CD4-positive, alpha-beta T cell treated with Interferon alpha-2 for 1 hour (primary cell): Measurements from ENCODE around the gene CPVL.

Experiments
- DNase-seq, 2 donors: peaks; one replicate each; pipeline ENCODE4 v3.0.0-alpha.2; 2020 to 2022

CPVL gene

DNA sequence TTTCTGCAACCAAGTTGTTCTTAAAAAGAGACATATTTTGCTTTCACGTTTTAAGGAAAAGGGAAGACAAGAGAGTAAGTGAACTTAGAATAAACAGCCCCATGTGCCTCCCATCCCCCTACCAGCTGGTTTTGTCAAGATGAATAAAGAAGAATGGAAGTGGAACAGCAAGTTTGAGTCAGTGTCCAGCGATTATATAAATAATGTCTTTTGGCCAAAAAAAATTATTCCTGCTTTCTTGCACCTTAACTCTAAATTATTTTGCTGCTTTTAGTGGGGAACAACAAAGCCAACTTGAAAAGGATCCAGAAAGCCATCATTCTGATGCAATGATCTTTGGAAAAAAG is 105.8 kb downstream of the CPVL start:
- DNase-seq: no peak

DNA sequence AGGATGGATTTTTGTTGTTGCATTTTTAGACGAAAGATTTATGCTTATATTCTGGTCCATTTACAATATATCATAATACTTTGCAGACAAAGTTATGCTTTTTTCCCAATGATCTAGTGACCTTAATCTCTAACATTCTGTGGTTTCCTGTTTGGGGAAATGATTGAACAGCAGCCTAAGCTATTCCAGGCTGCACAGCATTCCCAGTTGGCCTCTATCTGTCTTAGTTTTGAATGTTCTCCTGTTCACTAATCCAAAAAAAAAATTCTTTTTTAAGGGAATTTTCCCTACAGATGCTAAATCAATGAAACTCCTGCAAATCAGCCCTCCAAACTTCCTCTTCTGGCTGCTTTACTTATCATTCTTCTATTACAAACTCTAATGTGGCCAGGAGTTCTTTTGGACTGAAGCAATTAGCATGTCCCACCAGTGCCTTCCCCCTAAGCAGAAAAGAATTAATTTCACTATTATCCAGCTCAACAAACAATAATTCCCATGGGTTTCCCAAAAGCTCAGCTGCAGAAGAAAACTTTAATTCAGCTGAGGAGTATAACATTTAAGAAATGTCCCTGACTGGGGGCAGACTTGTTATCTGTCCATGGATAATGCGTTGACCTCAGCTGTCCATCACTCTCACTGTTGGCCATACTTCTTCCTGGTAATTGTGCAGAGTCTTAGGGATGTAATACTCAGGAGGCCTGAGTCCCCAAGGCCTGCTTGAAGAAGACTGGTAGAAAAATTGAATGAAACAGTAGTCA is 106.3 kb downstream of the CPVL start:
- no peak for DNase-seq

DNA sequence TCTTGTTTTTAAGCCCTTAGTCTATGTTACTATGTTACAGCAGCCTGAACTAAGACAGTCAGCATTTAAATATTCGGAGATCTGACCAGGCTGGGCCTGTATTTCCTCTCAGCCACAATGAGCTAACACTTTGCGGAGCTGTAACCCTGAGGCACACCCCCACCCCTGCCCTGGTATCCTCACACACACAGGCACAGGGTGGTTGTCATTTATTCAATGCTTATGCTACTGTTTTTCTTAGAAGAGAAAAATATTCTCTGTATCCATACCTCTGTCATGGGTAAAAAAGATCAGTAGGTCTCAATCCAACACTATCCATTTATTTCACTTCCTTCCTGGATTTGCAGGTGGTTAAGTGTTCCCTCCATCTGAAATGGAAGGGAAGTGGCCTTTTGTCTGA is 107.9 kb downstream of the CPVL start:
- peak in 1 of 2 donors; percentile 3 for DNase-seq

DNA sequence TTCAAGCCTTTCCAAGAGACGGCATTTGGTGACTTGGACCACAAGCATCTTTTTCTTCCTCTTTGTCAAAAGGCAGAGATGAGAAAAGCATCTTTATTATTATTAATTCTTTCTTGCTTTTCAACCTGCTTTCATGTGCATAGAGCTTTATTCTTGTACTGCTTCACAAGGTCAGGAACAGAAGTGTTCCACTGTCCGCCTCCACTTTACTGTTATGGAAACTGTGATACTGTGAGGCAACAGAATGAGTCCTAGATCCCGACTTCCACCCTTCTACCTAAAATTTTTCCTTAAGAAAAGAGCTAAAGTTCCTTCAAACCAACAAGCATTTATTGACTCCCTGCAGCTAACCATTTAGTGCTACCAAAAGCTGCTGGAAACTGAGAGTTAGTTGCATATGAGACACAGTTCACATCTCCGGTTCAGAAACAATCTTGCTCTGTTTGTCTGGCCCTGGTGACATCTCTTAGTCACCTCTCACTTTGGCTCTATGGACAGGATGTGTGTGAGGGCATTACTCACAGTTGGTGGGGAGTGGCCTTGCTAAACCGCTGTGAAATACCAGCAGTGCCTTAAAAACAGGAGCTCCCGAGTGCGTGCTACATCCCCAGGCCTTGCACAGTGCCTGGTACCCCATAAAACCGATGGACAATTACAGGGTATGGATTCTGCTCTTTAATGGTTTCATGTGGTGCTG is 111.1 kb downstream of the CPVL start:
- peak in 1 of 2 donors; percentile 20 for DNase-seq

DNA sequence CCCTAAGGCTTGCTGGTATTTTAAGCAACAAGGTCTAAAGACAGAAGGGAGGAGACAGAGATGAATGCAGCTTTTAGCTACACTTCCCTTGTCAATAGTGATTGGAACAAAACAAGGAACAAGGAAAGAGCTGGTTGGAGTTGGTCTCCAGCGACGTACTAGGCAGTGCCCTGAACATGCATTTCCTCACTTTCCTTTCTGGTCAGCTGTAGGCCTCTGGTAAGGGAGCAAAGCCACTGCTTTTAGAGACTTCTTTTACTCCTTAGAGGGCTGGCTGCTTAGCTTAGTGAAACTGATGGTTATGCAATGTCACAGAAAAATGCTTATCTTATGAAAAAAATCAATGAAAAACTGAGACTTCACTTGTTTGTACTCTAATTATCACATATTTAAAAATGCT is 112.8 kb downstream of the CPVL start:
- DNase-seq: no peak

DNA sequence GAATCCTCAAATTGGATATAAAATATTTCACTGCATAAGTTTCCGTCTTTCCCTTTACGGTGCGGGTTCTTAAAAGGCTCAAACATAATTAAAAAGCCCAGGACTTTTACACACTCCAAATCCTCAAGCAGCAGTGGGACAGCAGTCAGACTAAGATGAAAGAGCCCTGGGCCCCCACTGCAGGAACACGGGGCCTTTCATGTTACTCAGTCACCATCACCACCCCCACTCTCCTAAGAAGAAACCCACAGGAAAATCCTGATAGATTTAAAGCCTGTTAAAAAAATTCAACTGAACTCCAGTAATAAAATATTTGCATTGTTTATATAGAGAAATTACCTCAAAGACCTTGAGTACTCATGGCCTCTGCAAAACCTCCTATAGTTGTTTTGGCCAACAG is 114.2 kb downstream of the CPVL start:
- no peak for DNase-seq

DNA sequence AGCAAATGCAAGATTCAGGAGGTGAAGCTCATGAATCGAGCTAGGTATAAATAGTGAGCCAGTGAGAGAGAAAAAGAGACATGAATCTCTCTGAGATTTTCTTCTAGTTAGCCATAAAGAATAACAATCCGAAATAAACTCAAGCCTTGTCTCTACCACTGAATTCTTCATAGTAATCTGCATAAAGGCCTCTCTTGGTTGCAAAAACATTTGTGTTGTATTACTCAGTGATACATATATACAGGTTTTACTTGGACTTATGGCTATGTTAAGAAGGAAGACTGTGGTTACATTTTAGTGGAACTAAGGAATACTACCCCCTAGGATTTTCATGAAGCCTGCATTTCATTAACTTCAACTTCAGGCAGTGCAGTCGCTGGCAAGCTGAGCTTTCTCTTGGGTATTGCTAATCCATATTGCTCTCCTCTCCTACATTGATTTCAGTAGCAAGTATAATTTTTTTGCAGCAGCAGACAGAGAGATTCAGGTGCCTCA is 115.5 kb downstream of the CPVL start:
- no peak for DNase-seq

DNA sequence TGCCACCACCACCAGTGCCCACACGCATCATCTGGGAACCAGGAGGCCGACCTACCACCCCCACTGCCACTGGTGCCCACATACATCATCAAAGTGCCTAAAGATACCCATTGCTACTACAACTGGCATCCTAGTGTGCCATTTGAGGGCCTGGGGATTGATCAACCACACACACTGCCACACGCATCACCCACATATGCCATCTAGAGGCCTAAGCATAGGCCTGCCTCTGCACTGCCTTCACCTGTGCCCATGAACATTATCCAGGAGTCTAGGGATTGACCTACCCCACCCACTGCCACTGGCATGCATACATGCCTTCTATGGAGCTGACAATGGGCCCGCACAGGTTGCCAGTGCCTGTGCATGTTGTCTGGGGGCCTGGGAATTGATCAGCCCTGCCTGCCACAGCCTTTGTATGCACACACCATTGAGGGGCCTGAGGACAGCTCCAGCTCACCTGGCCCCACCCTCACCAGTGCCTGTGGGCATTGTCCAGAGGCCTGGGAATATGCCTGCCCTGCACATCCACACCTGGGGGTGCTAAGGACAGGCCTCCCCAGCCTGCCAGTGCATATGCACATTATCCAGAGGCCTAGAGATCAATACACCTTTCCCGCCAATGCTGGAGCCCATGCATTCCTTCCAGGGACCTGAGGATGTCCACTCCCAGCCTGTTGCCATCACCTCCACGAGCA is 123.9 kb downstream of the CPVL start:
- DNase-seq: no peak

DNA sequence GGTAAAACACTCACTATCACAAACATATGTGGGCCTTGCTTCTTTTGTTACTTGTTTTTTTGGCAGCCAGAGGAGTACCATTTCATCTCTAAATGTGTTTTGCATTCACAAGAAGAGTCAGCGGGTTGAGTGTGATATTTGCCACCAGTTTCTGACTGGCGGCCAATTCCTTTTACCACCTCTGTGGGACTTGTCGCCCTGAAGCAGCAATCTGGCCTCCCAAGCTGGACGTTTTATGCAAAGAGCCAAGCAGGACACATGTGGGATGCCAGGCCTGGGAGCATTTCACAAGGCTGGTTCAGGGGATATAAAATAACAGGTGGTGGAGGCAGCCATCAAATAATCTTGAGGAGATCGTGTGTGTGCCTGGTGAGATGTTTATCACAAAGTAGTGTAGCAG is 126.4 kb downstream of the CPVL start:
- no peak for DNase-seq

DNA sequence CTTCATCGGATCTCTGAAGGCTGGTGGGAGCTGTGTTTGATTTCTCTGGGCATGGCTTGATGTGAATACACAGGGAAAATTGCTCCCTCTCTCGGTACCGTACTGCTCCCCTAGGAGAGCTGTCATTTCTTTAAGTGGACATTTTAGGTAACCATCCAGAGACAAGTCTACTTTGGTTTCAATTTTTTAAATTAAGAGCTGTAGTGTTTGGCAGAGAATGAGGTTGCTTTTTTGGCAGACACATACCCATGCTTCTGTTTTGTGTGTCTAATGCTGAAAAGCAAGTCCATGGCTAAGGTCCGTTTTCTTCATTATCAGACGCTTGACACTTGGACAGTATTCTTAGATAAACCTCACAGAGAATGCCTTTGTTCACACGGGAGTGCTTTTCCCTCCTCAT is 127.0 kb downstream of the CPVL start:
- no peak for DNase-seq

DNA sequence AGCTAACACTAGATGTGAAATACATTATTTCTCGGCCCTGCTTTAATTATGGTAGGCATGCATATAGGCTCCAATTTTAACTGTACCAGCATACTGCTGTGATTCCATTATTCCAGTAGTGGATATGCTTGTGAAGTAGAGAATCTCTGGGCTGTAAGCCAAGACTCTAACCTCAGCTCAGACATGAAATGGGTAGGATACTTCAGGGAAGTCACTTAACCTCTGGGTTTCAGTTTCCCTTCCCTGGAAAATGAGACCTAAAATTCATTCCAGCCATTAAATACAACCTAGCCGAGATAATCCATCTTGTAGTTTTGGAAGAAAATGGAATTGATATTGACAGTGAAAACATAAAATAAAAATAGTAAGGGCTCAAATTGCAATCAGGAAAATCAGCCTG is 128.6 kb downstream of the CPVL start:
- no peak for DNase-seq

DNA sequence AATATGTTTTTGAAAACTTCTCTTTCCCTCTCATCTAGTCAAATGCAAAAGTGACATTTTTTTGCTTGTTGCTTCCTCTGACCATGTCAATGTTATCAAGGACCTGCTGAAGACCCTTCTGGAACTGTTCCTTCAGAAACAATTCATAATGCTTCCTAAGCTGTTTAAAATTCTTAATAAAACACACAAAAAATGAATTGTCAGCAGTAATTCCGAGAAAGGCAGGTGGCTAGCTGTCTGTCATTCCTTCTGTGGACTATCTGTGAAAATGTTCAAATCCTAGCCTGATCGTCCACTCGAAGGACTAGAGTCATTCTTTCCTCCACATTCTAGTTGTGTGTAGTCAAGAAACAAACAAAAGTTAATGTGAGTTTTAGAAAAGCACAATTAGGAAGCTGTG is 131.6 kb downstream of the CPVL start:
- no peak for DNase-seq

DNA sequence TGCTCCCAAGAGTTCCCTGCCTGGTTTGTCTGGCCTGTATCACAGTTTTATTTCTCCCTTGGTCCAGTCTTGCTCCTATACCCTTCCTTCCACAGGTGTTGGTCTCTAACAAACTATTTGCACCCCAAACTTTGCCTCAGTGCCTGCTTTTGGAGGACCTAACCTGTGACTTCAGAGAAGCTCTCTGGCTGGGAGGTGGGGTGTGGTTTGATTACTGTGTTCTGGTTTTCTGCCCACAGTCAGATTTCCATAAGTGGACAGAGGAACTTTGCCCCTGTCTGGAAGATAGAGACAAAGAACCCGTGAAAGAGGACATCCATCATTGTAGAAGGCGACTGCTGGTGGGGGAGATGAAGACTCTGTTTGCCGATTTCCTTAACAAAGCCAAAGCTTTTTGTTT is 132.4 kb downstream of the CPVL start:
- DNase-seq: no peak

DNA sequence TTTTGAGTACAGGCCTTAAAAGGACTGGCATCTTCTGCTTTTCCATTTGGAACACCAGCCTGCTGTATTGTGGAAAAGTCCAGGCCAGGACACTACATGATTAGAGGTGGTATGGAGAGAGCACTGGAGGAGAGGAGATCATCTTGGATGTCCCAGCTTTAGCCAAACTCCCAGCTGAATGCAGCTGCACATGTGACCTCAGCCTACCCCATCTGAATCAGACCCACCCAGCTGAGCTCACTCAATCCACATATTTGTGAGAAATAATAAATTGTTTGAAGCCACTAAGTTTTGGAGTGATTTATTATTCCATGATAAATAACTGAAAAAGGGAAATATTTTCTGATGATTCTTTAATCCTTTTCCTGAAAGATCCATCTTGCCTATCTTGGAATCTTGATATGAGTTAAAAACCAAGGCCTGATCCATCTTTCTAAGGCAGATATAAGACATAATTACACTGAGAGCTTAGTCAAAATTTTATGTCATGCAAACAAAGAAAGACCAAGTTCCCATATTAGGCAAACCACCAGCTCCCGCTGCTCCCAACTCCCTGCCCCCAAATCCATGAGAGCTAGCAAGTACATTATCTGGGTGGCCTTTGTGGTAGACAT is 133.1 kb downstream of the CPVL start:
- no peak for DNase-seq

DNA sequence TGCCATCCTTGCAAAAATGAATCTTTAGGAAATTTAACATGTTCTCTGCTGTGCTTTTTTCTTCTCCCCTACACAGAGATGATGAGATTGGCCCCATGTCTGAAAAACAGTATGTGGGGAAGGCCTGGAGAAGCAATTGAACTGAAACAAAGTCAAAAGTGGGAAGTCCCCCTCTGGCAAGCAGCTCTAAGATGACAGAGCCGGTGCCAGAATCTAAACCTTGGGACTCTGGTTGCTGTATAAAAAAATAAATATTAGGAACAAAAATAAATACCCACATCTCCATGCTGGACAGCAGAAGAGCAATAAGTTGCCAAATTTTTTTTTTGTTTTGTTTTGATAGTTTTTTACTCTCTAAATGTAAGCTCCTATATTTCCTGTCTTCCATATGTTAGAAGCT is 136.4 kb downstream of the CPVL start:
- DNase-seq: no peak

DNA sequence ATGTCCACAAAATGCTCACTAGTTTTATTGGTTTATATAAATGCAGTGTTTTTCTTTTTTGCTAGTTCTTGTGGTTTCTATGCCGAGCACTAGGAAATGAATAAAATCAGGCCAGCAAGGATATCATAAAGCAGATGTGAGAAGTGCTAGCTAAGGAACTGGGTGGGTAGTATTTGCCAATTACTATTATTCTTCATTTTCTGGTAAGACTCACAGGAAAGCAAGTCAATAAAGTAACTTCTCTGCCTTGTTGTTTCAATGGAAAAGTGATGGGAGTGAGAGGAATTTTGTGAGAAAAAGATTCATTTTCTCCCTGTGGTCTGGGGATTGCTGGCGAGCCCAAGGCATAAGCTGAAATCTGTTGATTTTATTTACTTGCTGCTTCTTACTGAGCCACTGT is 137.7 kb downstream of the CPVL start:
- DNase-seq: no peak

DNA sequence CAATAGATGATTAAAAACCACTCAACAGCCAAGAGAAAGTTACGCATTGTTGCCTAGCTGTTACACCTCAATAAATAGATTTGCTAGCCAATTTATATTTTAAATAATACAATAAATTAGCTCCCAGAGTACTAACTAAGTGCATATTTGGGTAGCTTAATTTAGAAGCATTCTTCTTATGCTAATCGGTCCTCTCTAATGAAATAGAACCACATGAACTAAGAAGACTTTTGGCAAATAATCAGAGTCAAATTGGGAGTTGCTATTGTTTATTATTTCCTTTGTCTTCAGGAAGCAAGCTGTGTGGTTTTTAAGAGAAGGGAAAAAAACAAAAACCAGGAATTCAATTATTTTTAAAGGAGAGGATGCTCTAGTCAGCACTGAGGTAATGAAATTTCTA is 139.2 kb downstream of the CPVL start:
- DNase-seq: no peak

DNA sequence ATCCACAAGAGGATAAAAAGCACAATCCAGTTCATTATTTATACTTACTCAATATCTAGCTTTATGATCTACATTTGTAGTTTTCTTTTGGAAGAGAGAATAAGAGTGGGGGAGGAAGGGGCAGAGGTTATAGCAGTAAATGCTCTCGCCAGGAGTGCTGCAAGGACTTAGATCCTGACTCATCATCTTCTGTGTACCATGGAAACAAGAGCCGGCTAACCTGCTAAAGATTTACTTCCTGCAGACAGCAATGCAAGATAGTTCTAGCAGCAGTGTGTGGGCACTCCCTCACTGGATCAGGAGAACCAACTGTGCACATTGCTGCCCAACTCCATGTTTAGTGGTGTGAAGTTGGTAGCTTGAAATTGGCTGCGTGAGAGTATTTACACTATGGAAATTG is 140.5 kb downstream of the CPVL start:
- DNase-seq: no peak

DNA sequence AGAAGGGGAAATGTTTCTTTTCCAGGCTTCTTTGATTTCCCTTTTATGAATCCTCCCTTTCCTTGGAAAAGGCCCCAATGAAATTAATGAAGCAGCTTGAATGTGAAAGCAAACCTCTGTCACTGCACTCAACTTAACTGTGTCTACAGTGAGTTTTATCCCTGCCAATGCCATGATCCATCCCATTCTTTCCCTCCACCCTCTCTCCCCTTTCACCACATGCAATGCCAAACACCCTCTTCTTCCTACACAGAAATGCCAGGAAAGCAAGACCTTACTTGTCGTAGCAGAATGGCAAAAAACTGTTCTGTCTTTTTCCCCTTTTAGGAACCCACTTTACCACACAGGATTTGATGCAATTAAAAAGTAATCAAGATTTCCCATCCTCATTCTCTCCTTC is 140.9 kb downstream of the CPVL start:
- no peak for DNase-seq

DNA sequence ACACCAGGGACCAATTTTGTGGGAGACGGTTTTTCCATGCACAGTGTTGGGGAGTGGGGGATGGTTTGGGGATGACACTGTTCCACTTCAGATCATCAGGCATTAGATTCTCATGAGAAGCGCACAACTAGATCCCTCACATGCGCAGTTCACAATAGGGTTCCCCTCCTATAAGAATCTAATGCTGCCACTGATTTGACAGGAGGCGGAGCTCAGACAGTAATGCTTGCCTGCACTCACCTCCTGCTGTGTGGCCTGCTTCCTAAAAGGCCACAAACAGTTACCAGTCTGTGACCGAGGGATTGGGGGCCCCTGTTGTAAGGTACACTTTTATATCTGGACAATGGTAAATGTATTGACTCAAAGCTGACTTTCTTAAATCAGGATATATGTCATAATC is 142.6 kb downstream of the CPVL start:
- no peak for DNase-seq

DNA sequence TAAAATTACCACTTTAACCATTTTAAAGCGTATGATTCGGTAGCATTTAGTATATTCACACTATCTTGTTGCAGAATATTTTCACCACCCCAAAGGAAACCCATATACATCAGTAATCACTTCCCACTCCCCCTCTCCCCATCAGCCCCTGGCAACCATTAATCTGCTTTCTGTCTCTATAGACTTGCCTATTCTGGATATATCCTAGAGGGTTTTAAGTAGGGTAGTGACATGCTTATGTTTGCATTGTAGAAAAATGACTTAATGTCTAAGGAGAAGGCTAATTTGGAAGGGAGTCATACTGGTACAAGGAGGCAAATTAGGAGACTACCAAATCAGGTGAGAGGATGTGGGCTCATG is 145.6 kb downstream of the CPVL start:
- no peak for DNase-seq

DNA sequence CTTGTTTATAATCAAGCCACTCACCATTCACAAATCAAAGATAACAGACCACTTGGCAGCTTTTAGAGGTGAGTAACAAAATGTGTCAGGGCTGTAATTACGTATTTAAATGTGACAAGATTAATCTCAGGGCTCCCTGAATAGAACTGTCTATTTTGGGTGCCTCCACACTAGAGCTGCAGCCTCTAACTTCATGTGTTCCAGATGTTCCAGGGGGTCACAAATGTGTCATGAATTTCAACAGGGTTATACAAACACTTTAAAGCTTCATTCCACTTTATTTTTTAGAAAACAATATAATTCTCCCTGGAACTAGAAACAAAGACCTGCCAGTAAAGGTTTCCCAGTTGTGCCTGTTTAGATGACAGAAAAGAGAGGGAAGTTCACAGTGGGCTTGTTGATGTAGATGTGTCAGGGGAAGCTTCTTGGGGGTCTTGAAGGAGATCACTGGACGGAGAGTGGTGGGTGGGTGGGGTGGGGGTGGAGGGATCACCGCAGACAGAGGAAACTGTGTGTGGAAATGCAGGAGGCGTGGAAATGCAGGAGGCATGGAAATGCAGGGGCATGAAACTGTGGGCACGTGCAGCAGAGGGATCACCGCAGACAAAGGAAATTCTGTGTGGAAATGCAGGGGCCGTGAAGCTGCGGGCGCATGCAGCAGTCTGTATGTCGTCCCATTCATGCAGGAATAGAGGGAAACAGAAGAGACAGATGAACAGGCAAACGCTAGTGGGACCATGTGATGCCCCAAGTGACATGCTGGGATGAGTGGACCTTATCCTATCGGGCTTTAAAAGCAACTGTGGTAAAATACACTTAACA is 146.2 kb downstream of the CPVL start:
- no peak for DNase-seq

DNA sequence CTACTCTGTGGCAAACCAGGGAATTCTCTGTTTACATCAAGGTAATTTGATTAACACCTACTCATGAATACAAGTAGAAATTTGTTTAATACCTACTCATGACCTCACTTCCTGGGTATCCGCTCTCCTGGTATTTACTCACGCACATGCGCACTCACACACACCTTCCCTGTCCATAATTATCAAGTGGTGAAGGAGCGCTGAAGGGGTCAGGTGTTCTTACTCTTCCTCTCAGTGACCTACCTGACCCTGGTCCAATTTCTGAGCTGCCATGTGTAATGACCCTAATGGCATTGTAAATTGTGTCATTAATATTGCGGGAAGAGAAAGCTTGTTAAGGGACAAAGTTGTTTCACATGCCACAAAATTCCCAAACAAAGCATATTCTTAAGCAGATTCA is 146.9 kb downstream of the CPVL start:
- no peak for DNase-seq
